ENCODE measurements around the gene PEX1. TPM values are rescaled to one million over a fixed set of nuclear protein-coding genes. Genes with fewer than 3 reads are reported as not detected.

PEX1 gene
- total RNA-seq, 1 donor from 2014 or later: 7.1 TPM

DNA sequence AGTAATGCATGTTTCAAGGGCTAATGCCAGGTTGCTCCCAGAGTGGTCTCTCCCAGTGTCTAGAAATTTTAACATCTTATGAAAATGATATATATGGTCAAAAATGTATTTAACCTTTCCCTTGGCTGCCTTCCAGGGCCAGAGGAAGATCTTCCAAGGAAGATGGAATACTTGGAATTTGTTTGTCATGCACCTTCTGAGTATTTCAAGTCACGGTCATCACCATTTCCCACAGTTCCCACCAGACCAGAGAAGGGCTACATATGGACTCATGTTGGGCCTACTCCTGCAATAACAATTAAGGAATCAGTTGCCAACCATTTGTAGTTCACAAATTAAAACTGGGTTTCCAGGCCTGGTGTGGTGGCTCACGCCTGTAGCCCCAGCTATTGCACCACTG is 72.1 kb downstream of the PEX1 start:
- no peak overlapping the region for H3K27ac Mint-ChIP-seq (ENCODE audit: unreplicated experiment)
- no peaks in the 10 kb centered on the region for H3K9me3 Mint-ChIP-seq (ENCODE audit: unreplicated experiment)
- H3K4me2 ChIP-seq (ENCODE audit: low read length): no peak overlapping the region
- H3K4me1 Mint-ChIP-seq (ENCODE audit: low read depth, unreplicated experiment): peaks cover 4% of the 10 kb centered on the region
- peak; percentile 10 for DNase-seq (ENCODE audit: low read depth)
- no peaks in the 10 kb centered on the region for H3K4me1 ChIP-seq (ENCODE audit: insufficient read depth, low read length)
- TF ChIP-seq, protein P1, sequence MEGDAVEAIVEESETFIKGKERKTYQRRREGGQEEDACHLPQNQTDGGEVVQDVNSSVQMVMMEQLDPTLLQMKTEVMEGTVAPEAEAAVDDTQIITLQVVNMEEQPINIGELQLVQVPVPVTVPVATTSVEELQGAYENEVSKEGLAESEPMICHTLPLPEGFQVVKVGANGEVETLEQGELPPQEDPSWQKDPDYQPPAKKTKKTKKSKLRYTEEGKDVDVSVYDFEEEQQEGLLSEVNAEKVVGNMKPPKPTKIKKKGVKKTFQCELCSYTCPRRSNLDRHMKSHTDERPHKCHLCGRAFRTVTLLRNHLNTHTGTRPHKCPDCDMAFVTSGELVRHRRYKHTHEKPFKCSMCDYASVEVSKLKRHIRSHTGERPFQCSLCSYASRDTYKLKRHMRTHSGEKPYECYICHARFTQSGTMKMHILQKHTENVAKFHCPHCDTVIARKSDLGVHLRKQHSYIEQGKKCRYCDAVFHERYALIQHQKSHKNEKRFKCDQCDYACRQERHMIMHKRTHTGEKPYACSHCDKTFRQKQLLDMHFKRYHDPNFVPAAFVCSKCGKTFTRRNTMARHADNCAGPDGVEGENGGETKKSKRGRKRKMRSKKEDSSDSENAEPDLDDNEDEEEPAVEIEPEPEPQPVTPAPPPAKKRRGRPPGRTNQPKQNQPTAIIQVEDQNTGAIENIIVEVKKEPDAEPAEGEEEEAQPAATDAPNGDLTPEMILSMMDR (IDR thresholded peaks at IDR 0.05; ENCODE audit: insufficient read depth, low read depth, low read length): no peak
- no peak for TF ChIP-seq EZH2 (IDR thresholded peaks at IDR 0.05; ENCODE audit: insufficient read depth, low read length)
- H3K36me3 Mint-ChIP-seq (ENCODE audit: low read depth, unreplicated experiment): peaks cover 9% of the 10 kb centered on the region
- no peak overlapping the region for H3K4me3 ChIP-seq (ENCODE audit: insufficient read depth, low read depth, low read length)
- no peak for FAIRE-seq
- H3K9ac ChIP-seq (ENCODE audit: low read length): no peak overlapping the region
- no peaks in the 10 kb centered on the region for H3K27me3 ChIP-seq (ENCODE audit: insufficient read depth, low read length)
- H4K20me1 ChIP-seq (ENCODE audit: insufficient read depth, low read length): peaks cover 20% of the 10 kb centered on the region
- peaks cover 13% of the 10 kb centered on the region for H3K79me2 ChIP-seq (ENCODE audit: insufficient read depth, low read length)
- no peak overlapping the region for H3K4me3 Mint-ChIP-seq (ENCODE audit: unreplicated experiment)
- no peaks in the 10 kb centered on the region for H3K27me3 Mint-ChIP-seq (ENCODE audit: low read depth, unreplicated experiment)
- no peaks in the 10 kb centered on the region for H3K9me3 ChIP-seq (ENCODE audit: insufficient read depth, low read depth, low read length)
- H3K27ac ChIP-seq (ENCODE audit: low read depth, low read length): no peak overlapping the region
- peaks cover 54% of the 10 kb centered on the region for H3K36me3 ChIP-seq (ENCODE audit: insufficient read depth, low read length)
- no peak overlapping the region for H2AFZ ChIP-seq (ENCODE audit: low read depth, low read length)

DNA sequence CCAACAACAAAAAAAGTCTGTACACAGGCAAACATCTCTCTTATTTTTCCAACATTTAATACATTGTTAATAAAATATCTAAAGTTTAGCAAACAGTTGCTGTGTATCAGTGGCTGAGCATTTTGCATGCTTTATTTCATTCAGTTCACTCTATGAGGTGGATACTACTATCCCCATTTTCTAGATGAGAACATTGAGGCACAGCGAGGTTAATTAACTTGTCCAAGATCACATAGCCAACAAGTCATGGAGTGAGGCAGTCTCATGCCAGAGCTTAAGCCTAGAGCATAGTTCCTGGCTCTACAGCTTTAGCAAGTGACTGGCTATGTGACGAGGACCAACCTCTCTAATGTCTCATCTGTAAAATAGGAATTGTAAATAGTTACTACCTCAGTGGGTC is 76.7 kb downstream of the PEX1 start:
- H3K9ac ChIP-seq (ENCODE audit: low read length): no peak overlapping the region
- H3K36me3 ChIP-seq (ENCODE audit: insufficient read depth, low read length): peaks cover 58% of the 10 kb centered on the region
- H3K4me3 ChIP-seq (ENCODE audit: insufficient read depth, low read depth, low read length): no peak overlapping the region
- no peak overlapping the region for H3K4me2 ChIP-seq (ENCODE audit: low read length)
- no peak overlapping the region for H3K27ac ChIP-seq (ENCODE audit: low read depth, low read length)
- H2AFZ ChIP-seq (ENCODE audit: low read depth, low read length): no peak overlapping the region
- H3K9me3 ChIP-seq (ENCODE audit: insufficient read depth, low read depth, low read length): no peaks in the 10 kb centered on the region
- peaks cover 45% of the 10 kb centered on the region for H3K79me2 ChIP-seq (ENCODE audit: insufficient read depth, low read length)
- no peaks in the 10 kb centered on the region for H3K4me1 ChIP-seq (ENCODE audit: insufficient read depth, low read length)
- TF ChIP-seq EZH2 (IDR thresholded peaks at IDR 0.05; ENCODE audit: insufficient read depth, low read length): no peak
- TF ChIP-seq, protein P1 (IDR thresholded peaks at IDR 0.05; ENCODE audit: insufficient read depth, low read depth, low read length): no peak
- peaks cover 30% of the 10 kb centered on the region for H4K20me1 ChIP-seq (ENCODE audit: insufficient read depth, low read length)
- Mint-ChIP-seq H3K4me3 (ENCODE audit: unreplicated experiment) (no peak overlapping the region), H3K4me1 (ENCODE audit: low read depth, unreplicated experiment) (peaks cover 4% of the 10 kb centered on the region), H3K36me3 (ENCODE audit: low read depth, unreplicated experiment) (peaks cover 12% of the 10 kb centered on the region), H3K27me3 (ENCODE audit: low read depth, unreplicated experiment) (no peaks in the 10 kb centered on the region), H3K9me3 (ENCODE audit: unreplicated experiment) (no peaks in the 10 kb centered on the region), H3K27ac (ENCODE audit: unreplicated experiment) (no peak overlapping the region)
- DNase-seq (ENCODE audit: low read depth) (no peak), FAIRE-seq (no peak)
- no peaks in the 10 kb centered on the region for H3K27me3 ChIP-seq (ENCODE audit: insufficient read depth, low read length)

DNA sequence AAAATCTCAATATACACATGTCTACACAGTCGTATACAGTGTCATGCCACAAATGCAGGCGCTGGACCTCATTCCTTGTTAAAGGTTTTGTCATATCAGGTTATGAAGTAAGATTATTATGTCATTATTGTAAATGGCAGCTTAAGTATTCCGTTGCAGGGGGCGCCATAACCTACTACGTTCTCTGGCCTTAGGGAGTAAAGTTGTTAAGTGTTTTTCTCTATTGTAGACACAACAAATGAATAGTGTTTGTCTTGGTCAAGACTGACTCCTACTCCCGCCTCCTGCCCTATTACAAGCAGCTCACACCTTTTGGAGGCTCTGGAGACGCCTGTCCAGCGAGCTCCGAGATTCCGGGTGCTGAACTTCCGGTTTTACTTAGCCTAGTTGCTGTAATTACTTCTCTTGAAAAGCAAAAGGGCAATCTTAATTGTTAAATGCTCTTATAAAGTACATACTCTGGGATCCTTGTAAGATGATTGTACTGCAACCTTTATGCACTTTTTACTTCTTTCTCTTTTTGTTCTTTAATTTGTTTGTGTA is 80.0 kb downstream of the PEX1 start:
- Histone ChIP-seq H3K4me3 (ENCODE audit: insufficient read depth, low read depth, low read length) (peak overlapping the region; percentile 72), H3K79me2 (ENCODE audit: insufficient read depth, low read length) (peaks cover 45% of the 10 kb centered on the region), H3K36me3 (ENCODE audit: insufficient read depth, low read length) (peaks cover 34% of the 10 kb centered on the region), H3K4me2 (ENCODE audit: low read length) (peak overlapping the region; percentile 87), H2AFZ (ENCODE audit: low read depth, low read length) (peak overlapping the region; percentile 97), H4K20me1 (ENCODE audit: insufficient read depth, low read length) (peaks cover 23% of the 10 kb centered on the region), H3K27me3 (ENCODE audit: insufficient read depth, low read length) (no peaks in the 10 kb centered on the region), H3K9me3 (ENCODE audit: insufficient read depth, low read depth, low read length) (no peaks in the 10 kb centered on the region), H3K9ac (ENCODE audit: low read length) (peak overlapping the region; percentile 98), H3K27ac (ENCODE audit: low read depth, low read length) (peak overlapping the region; percentile 48), H3K4me1 (ENCODE audit: insufficient read depth, low read length) (no peaks in the 10 kb centered on the region)
- Mint-ChIP-seq H3K27me3 (ENCODE audit: low read depth, unreplicated experiment) (no peaks in the 10 kb centered on the region), H3K4me1 (ENCODE audit: low read depth, unreplicated experiment) (no peaks in the 10 kb centered on the region), H3K27ac (ENCODE audit: unreplicated experiment) (no peak overlapping the region), H3K4me3 (ENCODE audit: unreplicated experiment) (peak overlapping the region; percentile 87), H3K36me3 (ENCODE audit: low read depth, unreplicated experiment) (peaks cover 5% of the 10 kb centered on the region), H3K9me3 (ENCODE audit: unreplicated experiment) (no peaks in the 10 kb centered on the region)
- TF ChIP-seq EZH2 (IDR thresholded peaks at IDR 0.05; ENCODE audit: insufficient read depth, low read length): no peak
- TF ChIP-seq, protein P1 (IDR thresholded peaks at IDR 0.05; ENCODE audit: insufficient read depth, low read depth, low read length): peak; percentile 37
- FAIRE-seq: no peak
- peak; percentile 52 for DNase-seq (ENCODE audit: low read depth)
